MM.1S (cell line): ENCODE results near the gene FAHD1.

Experiments
- CTCF ChIP-seq: fragments of 300-600 bp; sonication (generic); IDR thresholded peaks from 2 replicates; pipeline ENCODE4 v1.5.1; 2016; ENCODE audit warnings: antibody characterized with exemption, low read length, mixed read lengths
- EZH2 ChIP-seq: fragments of 300-600 bp; sonication (generic); optimal IDR thresholded peaks from 2 replicates; pipeline ENCODE3; 2017; ENCODE audit warnings: low read depth, mild to moderate bottlenecking, antibody characterized with exemption, low read length, mixed read lengths
- EZH2phosphoT487 ChIP-seq: fragments of 300-600 bp; sonication (generic); IDR thresholded peaks from 2 replicates; pipeline ENCODE4 v1.6.1; 2018; ENCODE audit warnings: antibody characterized with exemption, low read length

DNA sequence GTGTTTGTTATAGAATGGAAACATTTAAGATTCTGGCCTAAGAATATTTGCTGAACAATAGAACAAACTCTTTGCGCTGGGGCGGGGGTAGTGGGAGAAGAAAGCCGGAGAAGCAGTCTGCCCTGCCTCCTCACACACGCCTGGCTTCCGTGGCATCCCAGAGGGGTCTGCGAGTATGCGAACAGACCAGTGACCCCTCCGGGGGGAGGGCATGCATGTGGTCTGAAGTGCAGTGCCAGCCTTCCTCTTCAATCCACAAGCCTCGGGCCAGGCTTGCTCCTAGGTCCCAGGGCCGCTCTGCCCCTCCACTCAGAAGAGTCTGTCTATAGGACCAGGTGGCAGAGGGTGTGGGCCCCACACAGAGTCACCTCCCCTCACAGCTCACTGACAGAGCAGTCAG lies 19.4 kb upstream of the FAHD1 start:
- TF ChIP-seq CTCF (no peak), EZH2phosphoT487 (no peak), EZH2 (no peak)
